22Rv1 (cell line): Measurements from ENCODE around the gene RASGRF1.

Experiments used
- CTCF ChIP-seq: fragments of 450-650 bp; IDR thresholded peaks from 2 replicates; pipeline ENCODE4 v1.5.1; 2017; ENCODE audit warnings: mild to moderate bottlenecking
- ZFX ChIP-seq: fragments of 450-650 bp; IDR thresholded peaks from 2 replicates; pipeline ENCODE4 v1.6.1; 2017; ENCODE audit warnings: antibody characterized with exemption, borderline replicate concordance

- TF ChIP-seq CTCF (no peak), ZFX (no peak)
Measured at GRCh38 chr15:79035111-79035601, 55.4 kb downstream of the RASGRF1 start.
